ENCODE data around the gene COPS6.

GRCh38 chr7:100077205-100077604 lies 11.6 kb upstream of the COPS6 start:
- TF ChIP-seq CTCF (IDR thresholded peaks at IDR 0.05; ENCODE audit: low read length) (no peak), EZH2 (optimal IDR thresholded peaks at IDR 0.05; ENCODE audit: low read depth, low read length) (no peak)

Measured in MM.1S (cell line).